Measurements from ENCODE around the gene ZPBP. TPM values are rescaled to one million over a fixed set of nuclear protein-coding genes. Genes with fewer than 3 reads are reported as not detected.

ZPBP gene
- total RNA-seq, 4 donors from 2014 or later = not detected

DNA sequence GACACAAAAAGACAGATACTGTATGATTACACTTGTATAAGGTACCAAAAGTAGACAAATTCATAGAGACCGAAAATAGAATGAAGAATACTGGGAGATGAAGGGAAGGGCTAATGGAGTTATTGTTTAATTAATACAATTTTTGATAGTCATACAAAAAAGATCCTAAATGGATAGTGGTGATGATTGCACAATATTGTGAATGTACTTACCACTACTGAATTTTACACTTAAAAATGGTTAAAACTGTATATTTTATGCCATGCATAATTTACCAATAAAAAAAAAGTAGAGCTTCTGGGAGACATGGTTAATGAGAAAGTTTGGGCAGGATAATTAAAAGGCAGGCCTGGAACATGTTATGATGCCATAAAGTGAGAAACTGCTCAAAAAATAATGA is 119.0 kb downstream of the ZPBP start:
- TF ChIP-seq CTCF (IDR thresholded peaks at IDR 0.05; ENCODE audit: low read depth) = no peak

- no peak for TF ChIP-seq CTCF (IDR thresholded peaks at IDR 0.05; ENCODE audit: low read depth)
Observed at GRCh38 chr7:49937608-49938007, 155.4 kb downstream of the ZPBP start.

DNA sequence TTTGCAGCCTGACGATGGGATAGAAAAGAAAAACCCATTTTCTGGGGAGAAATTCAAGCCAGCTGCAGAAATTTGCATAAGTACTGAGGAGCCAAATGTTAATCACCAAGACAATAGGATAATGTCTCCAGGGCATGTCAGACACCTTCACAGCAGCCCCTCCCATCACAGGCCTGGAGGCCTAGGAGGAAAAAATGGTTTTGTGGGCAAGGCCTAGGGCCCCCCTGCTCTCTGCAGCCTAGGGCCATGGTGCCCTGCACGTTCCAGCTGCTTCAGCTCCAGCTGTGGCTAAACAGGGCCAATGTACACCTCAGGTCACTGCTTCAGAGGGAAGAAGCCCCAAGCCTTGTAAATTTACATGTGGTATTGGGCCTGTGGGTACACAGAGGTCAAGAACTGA is 161.4 kb downstream of the ZPBP start:
- no peak for TF ChIP-seq CTCF (IDR thresholded peaks at IDR 0.05; ENCODE audit: low read depth)

GRCh38 chr7:49928787-49929186 is 164.3 kb downstream of the ZPBP start:
- TF ChIP-seq CTCF (IDR thresholded peaks at IDR 0.05; ENCODE audit: low read depth) = no peak

DNA sequence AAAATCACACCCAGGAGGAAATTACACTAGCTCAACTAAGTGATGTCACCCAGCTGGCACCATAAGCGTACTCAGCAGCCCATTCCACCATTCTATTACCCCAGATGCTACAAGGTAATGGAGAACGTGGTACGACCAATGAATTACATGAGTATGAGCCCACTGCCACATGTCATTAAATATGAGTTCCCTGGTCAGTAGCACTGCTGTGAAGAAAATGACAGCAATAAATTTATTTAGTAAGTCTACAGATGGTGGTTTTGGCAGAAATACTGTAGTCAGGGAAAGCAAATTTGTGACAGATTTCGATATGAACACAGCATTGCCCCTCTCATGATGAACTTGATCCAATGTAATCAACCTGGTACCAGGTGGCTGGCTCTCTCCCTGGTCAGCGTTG is 165.4 kb downstream of the ZPBP start:
- no peak for TF ChIP-seq CTCF (IDR thresholded peaks at IDR 0.05; ENCODE audit: low read depth)

DNA sequence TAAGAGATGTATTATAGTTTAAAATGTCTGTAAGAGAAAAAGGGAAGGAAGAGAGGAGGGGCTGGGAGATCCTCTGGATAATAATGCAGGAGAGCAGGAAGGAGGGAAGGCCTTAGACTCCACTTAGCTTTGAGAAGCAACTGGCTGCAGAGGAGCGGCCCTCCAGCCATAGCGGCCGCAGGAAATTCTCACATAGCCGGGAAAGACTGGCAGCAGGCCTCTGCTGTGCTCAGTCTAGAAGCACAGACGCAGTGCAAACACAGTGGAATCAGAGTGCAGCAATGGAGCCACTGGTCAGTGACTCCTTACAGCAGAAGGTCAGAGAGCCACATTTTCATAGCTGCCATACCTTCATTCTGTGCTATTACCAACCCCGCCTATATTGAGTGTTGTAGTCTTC is 166.3 kb downstream of the ZPBP start:
- TF ChIP-seq CTCF (IDR thresholded peaks at IDR 0.05; ENCODE audit: low read depth) = no peak

GRCh38 chr7:49911909-49912308 is 181.1 kb downstream of the ZPBP start:
- no peak for TF ChIP-seq CTCF (IDR thresholded peaks at IDR 0.05; ENCODE audit: low read depth)

DNA sequence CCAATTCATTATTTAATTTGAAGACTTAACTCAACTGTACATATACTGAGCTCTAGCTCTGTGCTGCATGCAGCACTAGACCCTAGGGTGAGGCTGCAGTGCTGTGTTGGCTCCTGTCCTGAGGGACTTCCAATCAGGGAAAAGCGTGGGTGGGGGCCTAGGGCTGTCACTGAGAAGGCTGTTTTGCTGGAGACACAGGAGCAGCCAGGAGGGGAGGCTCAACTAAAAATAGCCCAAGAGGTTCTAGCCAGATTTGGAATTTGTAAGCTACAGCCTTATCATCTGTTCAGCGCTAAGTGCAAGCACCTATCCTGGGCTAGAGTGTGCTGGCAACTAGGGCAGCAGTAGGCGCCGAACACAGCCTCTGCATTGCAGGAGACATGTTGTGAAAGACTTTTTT is 198.5 kb downstream of the ZPBP start:
- TF ChIP-seq CTCF (IDR thresholded peaks at IDR 0.05; ENCODE audit: low read depth) = no peak

Measured in subcutaneous adipose tissue (tissue), 4 donors.